22Rv1 (cell line): Measurements from ENCODE around the gene EIF3K.

Source experiments
- CTCF ChIP-seq: fragments of 450-650 bp; IDR thresholded peaks from 2 replicates; pipeline ENCODE4 v1.5.1; 2017; ENCODE audit warnings: mild to moderate bottlenecking
- ZFX ChIP-seq: fragments of 450-650 bp; IDR thresholded peaks from 2 replicates; pipeline ENCODE4 v1.6.1; 2017; ENCODE audit warnings: antibody characterized with exemption, borderline replicate concordance

GRCh38 chr19:38656171-38656981 lies 37.4 kb downstream of the EIF3K start:
- TF ChIP-seq CTCF (no peak), ZFX (no peak)
